Measurements from ENCODE around the gene PDE7B.

DNA sequence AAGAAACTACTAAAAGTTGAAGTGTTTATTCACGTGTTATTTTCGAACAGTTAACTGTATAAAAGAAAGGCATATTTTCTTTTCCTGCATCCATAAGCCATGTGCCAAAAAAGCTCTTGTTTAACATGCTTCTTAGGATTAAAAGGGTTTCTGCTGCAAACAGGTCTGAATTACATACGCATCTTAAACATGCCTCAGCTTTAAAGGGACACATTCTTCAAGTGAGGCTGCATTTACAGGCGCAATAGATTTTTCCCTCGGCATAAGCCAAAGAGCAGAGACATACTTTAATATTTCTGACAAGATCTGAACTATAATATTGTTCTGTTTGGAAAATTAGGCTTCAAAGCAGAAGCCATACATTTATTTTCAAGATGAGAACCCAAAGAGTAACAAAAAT lies 39.4 kb downstream of the PDE7B start:
- TF ChIP-seq, protein P1, sequence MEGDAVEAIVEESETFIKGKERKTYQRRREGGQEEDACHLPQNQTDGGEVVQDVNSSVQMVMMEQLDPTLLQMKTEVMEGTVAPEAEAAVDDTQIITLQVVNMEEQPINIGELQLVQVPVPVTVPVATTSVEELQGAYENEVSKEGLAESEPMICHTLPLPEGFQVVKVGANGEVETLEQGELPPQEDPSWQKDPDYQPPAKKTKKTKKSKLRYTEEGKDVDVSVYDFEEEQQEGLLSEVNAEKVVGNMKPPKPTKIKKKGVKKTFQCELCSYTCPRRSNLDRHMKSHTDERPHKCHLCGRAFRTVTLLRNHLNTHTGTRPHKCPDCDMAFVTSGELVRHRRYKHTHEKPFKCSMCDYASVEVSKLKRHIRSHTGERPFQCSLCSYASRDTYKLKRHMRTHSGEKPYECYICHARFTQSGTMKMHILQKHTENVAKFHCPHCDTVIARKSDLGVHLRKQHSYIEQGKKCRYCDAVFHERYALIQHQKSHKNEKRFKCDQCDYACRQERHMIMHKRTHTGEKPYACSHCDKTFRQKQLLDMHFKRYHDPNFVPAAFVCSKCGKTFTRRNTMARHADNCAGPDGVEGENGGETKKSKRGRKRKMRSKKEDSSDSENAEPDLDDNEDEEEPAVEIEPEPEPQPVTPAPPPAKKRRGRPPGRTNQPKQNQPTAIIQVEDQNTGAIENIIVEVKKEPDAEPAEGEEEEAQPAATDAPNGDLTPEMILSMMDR (IDR thresholded peaks at IDR 0.05) = no peak
- TF ChIP-seq POLR2A (IDR thresholded peaks at IDR 0.05; ENCODE audit: low read depth) (no peak), EP300 (IDR thresholded peaks at IDR 0.05) (no peak), POLR2AphosphoS5 (IDR thresholded peaks at IDR 0.05) (no peak)
